GM21723 (cell line): Measurements from ENCODE around the gene IL1RL1.

Experiments used
- ATAC-seq: cut with Tn5 transposase; IDR thresholded peaks from one replicate; pipeline ENCODE4 v1.9.1; 2021; ENCODE audit warnings: mild to moderate bottlenecking, moderate library complexity; ENCODE audit not compliant: unreplicated experiment

IL1RL1 gene

GRCh38 chr2:102366406-102367112 is 55.2 kb downstream of the IL1RL1 start:
- peak; percentile 78 for ATAC-seq

- ATAC-seq = peak; percentile 74
Observed at GRCh38 chr2:102367331-102367971, 56.1 kb downstream of the IL1RL1 start.

- ATAC-seq = no peak
Observed at GRCh38 chr2:102368461-102369109, 57.2 kb downstream of the IL1RL1 start.

- no peak for ATAC-seq
Observed at GRCh38 chr2:102369866-102370265, 58.5 kb downstream of the IL1RL1 start.

GRCh38 chr2:102376052-102376591 is 64.8 kb downstream of the IL1RL1 start:
- ATAC-seq = no peak

- no peak for ATAC-seq
Observed at GRCh38 chr2:102383722-102384121, 72.4 kb downstream of the IL1RL1 start.

- ATAC-seq = no peak
Observed at GRCh38 chr2:102385522-102385921, 74.2 kb downstream of the IL1RL1 start.

- no peak for ATAC-seq
Observed at GRCh38 chr2:102386004-102386403, 74.6 kb downstream of the IL1RL1 start.

GRCh38 chr2:102386867-102387541 is 75.6 kb downstream of the IL1RL1 start:
- peak; percentile 54 for ATAC-seq

GRCh38 chr2:102387763-102388546 is 76.6 kb downstream of the IL1RL1 start:
- ATAC-seq = no peak

GRCh38 chr2:102391565-102391964 is 80.2 kb downstream of the IL1RL1 start:
- no peak for ATAC-seq

GRCh38 chr2:102392096-102392495 is 80.7 kb downstream of the IL1RL1 start:
- ATAC-seq = no peak

GRCh38 chr2:102392942-102393341 is 81.6 kb downstream of the IL1RL1 start:
- ATAC-seq = no peak

GRCh38 chr2:102396012-102396411 is 84.6 kb downstream of the IL1RL1 start:
- no peak for ATAC-seq

- no peak for ATAC-seq
Observed at GRCh38 chr2:102397209-102397608, 85.8 kb downstream of the IL1RL1 start.

GRCh38 chr2:102399499-102400141 is 88.3 kb downstream of the IL1RL1 start:
- ATAC-seq = no peak

- ATAC-seq = no peak
Observed at GRCh38 chr2:102401456-102401855, 90.1 kb downstream of the IL1RL1 start.
